ENCODE data around the gene LRMDA. TPM values are rescaled to one million over a fixed set of nuclear protein-coding genes. Genes with fewer than 3 reads are reported as not detected.

The LRMDA gene
- polyA plus RNA-seq, 1 donor (not counting 4 experiments of a cell fraction or from before 2014, with no cell fraction given) = not detected

DNA sequence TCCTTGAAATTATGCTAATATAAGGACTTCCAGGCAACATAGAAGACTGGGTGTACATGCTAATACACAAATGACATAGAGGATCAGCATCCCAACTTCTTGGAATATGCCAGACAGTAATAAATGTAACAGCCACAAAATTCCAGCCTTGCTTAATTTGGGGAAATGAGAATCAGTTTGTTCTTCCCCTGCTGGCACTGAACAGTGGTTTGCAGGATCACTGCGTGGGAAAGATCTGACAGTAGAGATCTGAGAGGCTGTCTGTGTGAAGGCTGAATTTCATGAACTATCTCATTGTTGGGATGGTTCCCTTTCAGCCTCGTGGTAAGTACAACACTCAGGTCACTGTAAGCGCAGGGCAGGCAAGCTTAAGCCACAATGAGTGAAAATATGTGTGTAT is 1078.0 kb downstream of the LRMDA start:
- H3K9me1 ChIP-seq (ENCODE audit: control insufficient read depth, extremely low read depth, insufficient read depth, low read length) = no peaks in the 10 kb centered on the region
- dilution Hi-C loops (cut with MboI; ENCODE audit: extremely low pct_ligation_motif_present, low sequenced_read_pairs) = no loop called here
- no peak overlapping the region for H3K4me2 ChIP-seq (ENCODE audit: control insufficient read depth, extremely low read depth, insufficient read depth, low read depth, low read length)
- H3K27me3 ChIP-seq (ENCODE audit: control insufficient read depth, extremely low read depth, insufficient read depth, low read length) = no peaks in the 10 kb centered on the region
- TF ChIP-seq EZH2 (IDR thresholded peaks at IDR 0.05; ENCODE audit: low read length) = no peak
- TF ChIP-seq, protein P1, sequence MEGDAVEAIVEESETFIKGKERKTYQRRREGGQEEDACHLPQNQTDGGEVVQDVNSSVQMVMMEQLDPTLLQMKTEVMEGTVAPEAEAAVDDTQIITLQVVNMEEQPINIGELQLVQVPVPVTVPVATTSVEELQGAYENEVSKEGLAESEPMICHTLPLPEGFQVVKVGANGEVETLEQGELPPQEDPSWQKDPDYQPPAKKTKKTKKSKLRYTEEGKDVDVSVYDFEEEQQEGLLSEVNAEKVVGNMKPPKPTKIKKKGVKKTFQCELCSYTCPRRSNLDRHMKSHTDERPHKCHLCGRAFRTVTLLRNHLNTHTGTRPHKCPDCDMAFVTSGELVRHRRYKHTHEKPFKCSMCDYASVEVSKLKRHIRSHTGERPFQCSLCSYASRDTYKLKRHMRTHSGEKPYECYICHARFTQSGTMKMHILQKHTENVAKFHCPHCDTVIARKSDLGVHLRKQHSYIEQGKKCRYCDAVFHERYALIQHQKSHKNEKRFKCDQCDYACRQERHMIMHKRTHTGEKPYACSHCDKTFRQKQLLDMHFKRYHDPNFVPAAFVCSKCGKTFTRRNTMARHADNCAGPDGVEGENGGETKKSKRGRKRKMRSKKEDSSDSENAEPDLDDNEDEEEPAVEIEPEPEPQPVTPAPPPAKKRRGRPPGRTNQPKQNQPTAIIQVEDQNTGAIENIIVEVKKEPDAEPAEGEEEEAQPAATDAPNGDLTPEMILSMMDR (optimal IDR thresholded peaks at IDR 0.05 in 1 of 3, IDR thresholded peaks at IDR 0.05 in 1 of 3, conservative IDR thresholded peaks at IDR 0.05 in 1 of 3; ENCODE audit: extremely low read depth in 1 of 3, insufficient read depth in 2 of 3, low read length in 3 of 3) = no peak
- H3K27ac ChIP-seq (ENCODE audit: control insufficient read depth, insufficient read depth, low read length) = no peak overlapping the region
- no peaks in the 10 kb centered on the region for H3K79me2 ChIP-seq (ENCODE audit: control insufficient read depth, insufficient read depth, low read length)
- no peak overlapping the region for H3K4me3 ChIP-seq (ENCODE audit: control insufficient read depth in 2 of 3, extremely low read depth in 1 of 3, insufficient read depth in 2 of 3, low read depth in 1 of 3, low read length in 3 of 3)
- no peaks in the 10 kb centered on the region for H3K4me1 ChIP-seq (ENCODE audit: control insufficient read depth, extremely low read depth, insufficient read depth, low read length)
- DNase-seq (ENCODE audit: low read depth, low spot score) (no peak), FAIRE-seq (no peak)
- H2AFZ ChIP-seq (ENCODE audit: control insufficient read depth, low read length) = no peak overlapping the region
- H3K36me3 ChIP-seq (ENCODE audit: control insufficient read depth in 2 of 2, extremely low read depth in 1 of 2, insufficient read depth in 2 of 2, low read length in 2 of 2) = no peaks in the 10 kb centered on the region
- H3K9ac ChIP-seq (ENCODE audit: control insufficient read depth, extremely low read depth, insufficient read depth, low read length) = no peak overlapping the region
- no peaks in the 10 kb centered on the region for H3K9me3 ChIP-seq (ENCODE audit: control insufficient read depth, low read depth, low read length)
- H4K20me1 ChIP-seq (ENCODE audit: control insufficient read depth, extremely low read depth, insufficient read depth, low read length) = no peaks in the 10 kb centered on the region

- H3K27ac ChIP-seq (ENCODE audit: control insufficient read depth, insufficient read depth, low read length) = no peak overlapping the region
- dilution Hi-C loops (cut with MboI; ENCODE audit: extremely low pct_ligation_motif_present, low sequenced_read_pairs) = no loop called here
- no peaks in the 10 kb centered on the region for H3K4me1 ChIP-seq (ENCODE audit: control insufficient read depth, extremely low read depth, insufficient read depth, low read length)
- no peak overlapping the region for H3K9ac ChIP-seq (ENCODE audit: control insufficient read depth, extremely low read depth, insufficient read depth, low read length)
- H2AFZ ChIP-seq (ENCODE audit: control insufficient read depth, low read length) = no peak overlapping the region
- H3K9me3 ChIP-seq (ENCODE audit: control insufficient read depth, low read depth, low read length) = no peaks in the 10 kb centered on the region
- no peaks in the 10 kb centered on the region for H3K36me3 ChIP-seq (ENCODE audit: control insufficient read depth in 2 of 2, extremely low read depth in 1 of 2, insufficient read depth in 2 of 2, low read length in 2 of 2)
- DNase-seq (ENCODE audit: low read depth, low spot score) (no peak), FAIRE-seq (no peak)
- no peaks in the 10 kb centered on the region for H3K9me1 ChIP-seq (ENCODE audit: control insufficient read depth, extremely low read depth, insufficient read depth, low read length)
- no peak overlapping the region for H3K4me3 ChIP-seq (ENCODE audit: control insufficient read depth in 2 of 3, extremely low read depth in 1 of 3, insufficient read depth in 2 of 3, low read depth in 1 of 3, low read length in 3 of 3)
- no peaks in the 10 kb centered on the region for H3K27me3 ChIP-seq (ENCODE audit: control insufficient read depth, extremely low read depth, insufficient read depth, low read length)
- no peaks in the 10 kb centered on the region for H4K20me1 ChIP-seq (ENCODE audit: control insufficient read depth, extremely low read depth, insufficient read depth, low read length)
- no peaks in the 10 kb centered on the region for H3K79me2 ChIP-seq (ENCODE audit: control insufficient read depth, insufficient read depth, low read length)
- H3K4me2 ChIP-seq (ENCODE audit: control insufficient read depth, extremely low read depth, insufficient read depth, low read depth, low read length) = no peak overlapping the region
- TF ChIP-seq, protein P1 (optimal IDR thresholded peaks at IDR 0.05 in 1 of 3, IDR thresholded peaks at IDR 0.05 in 1 of 3, conservative IDR thresholded peaks at IDR 0.05 in 1 of 3; ENCODE audit: extremely low read depth in 1 of 3, insufficient read depth in 2 of 3, low read length in 3 of 3) = no peak
- TF ChIP-seq EZH2 (IDR thresholded peaks at IDR 0.05; ENCODE audit: low read length) = no peak
These were observed 1082.9 kb downstream of the LRMDA start for GRCh38 chr10:76514321-76514720.

Measured in keratinocyte (primary cell).